Kidney tubule cell (primary cell): ENCODE results near the gene DYNC1I1.

Experiments used
- DNase-seq: peaks from one replicate; pipeline ENCODE4 v3.0.0-alpha.2; 2018; ENCODE audit warnings: low spot score

Gene DYNC1I1

GRCh38 chr7:96144260-96144526, 371.8 kb downstream of the DYNC1I1 start:
- DNase-seq, result no peak
